MCF 10A (cell line): ENCODE data around the gene THSD7B. TPM values are rescaled to one million over a fixed set of nuclear protein-coding genes. Genes with fewer than 3 reads are reported as not detected.

ENCODE experiments used
- BruUV-seq: library from RNA; stranded (reverse); fragments of 400-500 nt; replicated peaks from 2 replicates; lab custom pipeline; 2021; lab: Mats Ljungman, UMichigan
- CTCF ChIA-PET: fragments of 300-600 bp; sonication (Branson Sonifier 250); formaldehyde crosslinking; extraction: SDS; loops from one replicate; lab custom pipeline; 2021; ENCODE audit warnings: antibody characterized with exemption, inconsistent platforms; lab: Yijun Ruan, JAX
- POLR2A ChIA-PET: fragments of 300-600, 350-650 bp; sonication (Branson Sonifier 250); formaldehyde crosslinking; extraction: SDS; loops from one replicate; lab custom pipeline; 2020; ENCODE audit warnings: antibody characterized with exemption, inconsistent platforms; lab: Yijun Ruan, JAX
- DNase-seq: peaks from one replicate; pipeline ENCODE4 v3.0.0-alpha.2; 2018; ENCODE audit not compliant: unreplicated experiment
- H3K27ac Mint-ChIP-seq: one replicate; pipeline ENCODE4 v1.8.0; 2022; ENCODE audit warnings: mild to moderate bottlenecking, low read depth, mixed read lengths; ENCODE audit not compliant: unreplicated experiment
- H3K27me3 Mint-ChIP-seq: one replicate; pipeline ENCODE4 v1.8.0; 2022; ENCODE audit warnings: mixed read lengths; ENCODE audit not compliant: insufficient read depth, unreplicated experiment
- H3K36me3 Mint-ChIP-seq: one replicate; pipeline ENCODE4 v1.8.0; 2022; ENCODE audit warnings: mild to moderate bottlenecking, moderate library complexity, mixed read lengths; ENCODE audit not compliant: insufficient read depth, unreplicated experiment
- H3K4me1 Mint-ChIP-seq: one replicate; pipeline ENCODE4 v1.8.0; 2022; ENCODE audit warnings: mixed read lengths; ENCODE audit not compliant: insufficient read depth, unreplicated experiment
- H3K4me3 Mint-ChIP-seq: one replicate; pipeline ENCODE4 v1.8.0; 2022; ENCODE audit warnings: mild to moderate bottlenecking, moderate library complexity, mixed read lengths; ENCODE audit not compliant: unreplicated experiment
- H3K9me3 Mint-ChIP-seq: one replicate; pipeline ENCODE4 v1.8.0; 2022; ENCODE audit warnings: mixed read lengths; ENCODE audit not compliant: unreplicated experiment
- CTCF ChIP-seq: fragments of 200-600 bp; IDR thresholded peaks from one replicate; pipeline ENCODE4 v1.8.0; 2022; ENCODE audit warnings: antibody characterized with exemption, mild to moderate bottlenecking; ENCODE audit not compliant: unreplicated experiment
- intact Hi-C: fragments of 100-400 bp; cut with micrococcal nuclease; formaldehyde crosslinking; loops from 2 replicates; pipeline ENCODE4 v1.14.1; 2022
- total RNA-seq: library from RNA; stranded (reverse); gene quantifications from 2 replicates; pipeline ENCODE4 v1.2.3, GENCODE V29; 2022

The THSD7B gene
- total RNA-seq, 1 experiment from 2014 or later: not detected

DNA sequence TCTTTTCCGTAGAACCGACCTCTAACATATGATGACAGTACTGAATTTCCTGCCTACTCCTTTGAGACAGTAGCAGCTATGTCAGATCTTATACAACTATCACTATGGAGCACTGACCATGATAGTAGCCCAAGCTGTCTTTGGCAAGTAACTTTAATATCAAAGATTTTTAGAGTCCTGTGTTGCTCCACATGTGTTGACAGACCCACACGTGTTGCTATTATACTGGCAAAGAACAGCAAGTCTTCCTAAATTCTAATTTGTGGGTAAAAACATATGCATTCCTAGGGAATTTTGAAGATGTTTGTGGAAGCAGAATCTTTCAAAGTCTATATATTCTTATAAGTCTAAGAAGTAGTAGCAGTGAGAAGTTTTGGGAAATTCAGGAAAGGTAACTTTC lies 953.4 kb downstream of the THSD7B start:
- DNase-seq: no peak
- intact Hi-C loops: no loop called here
- ChIA-PET POLR2A (interaction anchor here (0.7 kb wide), 1 partner anchor 38 kb away, joined by 4 read pairs; no protein-coding TSS in a partner anchor), CTCF (interaction anchor here (0.6 to 1.0 kb wide), 2 partner anchors 14 to 16 kb away, joined by 4 read pairs; no protein-coding TSS in a partner anchor)
- no TSS peak for BruUV-seq
- H3K27me3 Mint-ChIP-seq: no peaks in the 10 kb centered on the region
- TF ChIP-seq CTCF: no peak
- no peak overlapping the region for H3K4me3 Mint-ChIP-seq
- H3K4me1 Mint-ChIP-seq: no peaks in the 10 kb centered on the region
- H3K27ac Mint-ChIP-seq: no peak overlapping the region
- H3K36me3 Mint-ChIP-seq: peaks cover 4% of the 10 kb centered on the region
- no peaks in the 10 kb centered on the region for H3K9me3 Mint-ChIP-seq

DNA sequence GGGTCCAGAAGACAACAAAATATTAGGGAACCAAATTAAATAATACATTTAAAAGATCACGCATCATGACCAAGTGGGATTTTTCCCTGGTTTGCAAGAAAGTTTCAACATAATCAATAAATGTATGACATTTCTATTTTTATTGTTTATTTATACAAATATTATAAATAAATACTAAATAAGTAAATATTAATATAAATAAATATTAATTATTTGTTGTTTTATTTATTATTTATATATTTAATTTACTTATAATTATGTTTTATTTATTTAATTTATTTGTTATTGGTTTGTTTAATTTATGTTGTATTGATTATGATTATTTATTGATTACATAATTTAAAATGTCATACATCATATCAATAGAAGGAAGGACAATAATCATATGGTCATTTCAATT lies 956.4 kb downstream of the THSD7B start:
- H3K4me1 Mint-ChIP-seq: no peaks in the 10 kb centered on the region
- intact Hi-C loops: no loop called here
- ChIA-PET CTCF (interaction anchor here (0.6 kb wide), 1 partner anchor 529 kb away, joined by 3 read pairs; no protein-coding TSS in a partner anchor), POLR2A (no interaction called here)
- H3K36me3 Mint-ChIP-seq: no peaks in the 10 kb centered on the region
- no TSS peak for BruUV-seq
- no peaks in the 10 kb centered on the region for H3K9me3 Mint-ChIP-seq
- H3K4me3 Mint-ChIP-seq: no peak overlapping the region
- no peak overlapping the region for H3K27ac Mint-ChIP-seq
- peaks cover 13% of the 10 kb centered on the region for H3K27me3 Mint-ChIP-seq
- DNase-seq: no peak
- no peak for TF ChIP-seq CTCF

GRCh38 chr2:137724912-137725311 lies 959.6 kb downstream of the THSD7B start:
- ChIA-PET CTCF (interaction anchor here (0.7 kb wide), 1 partner anchor 1070 kb away, joined by 3 read pairs; no protein-coding TSS in a partner anchor), POLR2A (no interaction called here)
- H3K4me1 Mint-ChIP-seq: no peaks in the 10 kb centered on the region
- no peaks in the 10 kb centered on the region for H3K36me3 Mint-ChIP-seq
- intact Hi-C loops: no loop called here
- no peak overlapping the region for H3K27ac Mint-ChIP-seq
- no peak overlapping the region for H3K4me3 Mint-ChIP-seq
- BruUV-seq: no TSS peak
- no peak for TF ChIP-seq CTCF
- H3K27me3 Mint-ChIP-seq: peaks cover 39% of the 10 kb centered on the region
- no peaks in the 10 kb centered on the region for H3K9me3 Mint-ChIP-seq
- DNase-seq: no peak
